ENCODE measurements around the gene COL6A5. TPM values are rescaled to one million over a fixed set of nuclear protein-coding genes. Genes with fewer than 3 reads are reported as not detected.

Gene COL6A5
- total and polyA plus RNA-seq, 9 of the 15 experiments (the other 6 are each of a cell fraction or from before 2014, with no cell fraction given): 1.5 to 9.7 (median 5.6) TPM

DNA sequence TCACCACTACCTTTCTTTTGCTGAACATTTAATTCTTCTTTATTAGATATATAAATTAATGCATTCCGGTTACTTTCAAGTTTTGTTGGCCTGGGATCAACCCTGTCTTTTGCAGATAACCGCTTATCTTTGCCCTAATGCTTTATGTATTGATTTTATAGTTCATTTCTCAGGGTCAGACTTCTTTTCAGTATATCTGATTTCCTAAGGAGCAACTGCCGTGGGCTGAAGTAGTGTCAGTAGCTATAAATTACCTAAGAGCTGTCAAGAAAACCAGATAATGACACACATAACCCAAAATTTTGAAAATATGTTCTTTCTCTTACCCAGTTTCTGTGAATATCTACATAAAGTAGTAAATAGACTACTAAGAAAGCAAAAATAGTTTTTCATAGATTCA, 38.0 kb downstream of the COL6A5 start (continued):
- TF ChIP-seq, protein P1, sequence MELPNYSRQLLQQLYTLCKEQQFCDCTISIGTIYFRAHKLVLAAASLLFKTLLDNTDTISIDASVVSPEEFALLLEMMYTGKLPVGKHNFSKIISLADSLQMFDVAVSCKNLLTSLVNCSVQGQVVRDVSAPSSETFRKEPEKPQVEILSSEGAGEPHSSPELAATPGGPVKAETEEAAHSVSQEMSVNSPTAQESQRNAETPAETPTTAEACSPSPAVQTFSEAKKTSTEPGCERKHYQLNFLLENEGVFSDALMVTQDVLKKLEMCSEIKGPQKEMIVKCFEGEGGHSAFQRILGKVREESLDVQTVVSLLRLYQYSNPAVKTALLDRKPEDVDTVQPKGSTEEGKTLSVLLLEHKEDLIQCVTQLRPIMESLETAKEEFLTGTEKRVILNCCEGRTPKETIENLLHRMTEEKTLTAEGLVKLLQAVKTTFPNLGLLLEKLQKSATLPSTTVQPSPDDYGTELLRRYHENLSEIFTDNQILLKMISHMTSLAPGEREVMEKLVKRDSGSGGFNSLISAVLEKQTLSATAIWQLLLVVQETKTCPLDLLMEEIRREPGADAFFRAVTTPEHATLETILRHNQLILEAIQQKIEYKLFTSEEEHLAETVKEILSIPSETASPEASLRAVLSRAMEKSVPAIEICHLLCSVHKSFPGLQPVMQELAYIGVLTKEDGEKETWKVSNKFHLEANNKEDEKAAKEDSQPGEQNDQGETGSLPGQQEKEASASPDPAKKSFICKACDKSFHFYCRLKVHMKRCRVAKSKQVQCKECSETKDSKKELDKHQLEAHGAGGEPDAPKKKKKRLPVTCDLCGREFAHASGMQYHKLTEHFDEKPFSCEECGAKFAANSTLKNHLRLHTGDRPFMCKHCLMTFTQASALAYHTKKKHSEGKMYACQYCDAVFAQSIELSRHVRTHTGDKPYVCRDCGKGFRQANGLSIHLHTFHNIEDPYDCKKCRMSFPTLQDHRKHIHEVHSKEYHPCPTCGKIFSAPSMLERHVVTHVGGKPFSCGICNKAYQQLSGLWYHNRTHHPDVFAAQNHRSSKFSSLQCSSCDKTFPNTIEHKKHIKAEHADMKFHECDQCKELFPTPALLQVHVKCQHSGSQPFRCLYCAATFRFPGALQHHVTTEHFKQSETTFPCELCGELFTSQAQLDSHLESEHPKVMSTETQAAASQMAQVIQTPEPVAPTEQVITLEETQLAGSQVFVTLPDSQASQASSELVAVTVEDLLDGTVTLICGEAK (IDR thresholded peaks at IDR 0.05): no peak
- TF ChIP-seq, protein P1 (CRISPR knock-in tag; IDR thresholded peaks at IDR 0.05): no peak
- no peak for TF ChIP-seq HNRNPL (IDR thresholded peaks at IDR 0.05; ENCODE audit: low read depth, low read length)
- no peak for TF ChIP-seq FOSL1 (tag; conservative IDR thresholded peaks at IDR 0.05)
- TF ChIP-seq, protein P2, sequence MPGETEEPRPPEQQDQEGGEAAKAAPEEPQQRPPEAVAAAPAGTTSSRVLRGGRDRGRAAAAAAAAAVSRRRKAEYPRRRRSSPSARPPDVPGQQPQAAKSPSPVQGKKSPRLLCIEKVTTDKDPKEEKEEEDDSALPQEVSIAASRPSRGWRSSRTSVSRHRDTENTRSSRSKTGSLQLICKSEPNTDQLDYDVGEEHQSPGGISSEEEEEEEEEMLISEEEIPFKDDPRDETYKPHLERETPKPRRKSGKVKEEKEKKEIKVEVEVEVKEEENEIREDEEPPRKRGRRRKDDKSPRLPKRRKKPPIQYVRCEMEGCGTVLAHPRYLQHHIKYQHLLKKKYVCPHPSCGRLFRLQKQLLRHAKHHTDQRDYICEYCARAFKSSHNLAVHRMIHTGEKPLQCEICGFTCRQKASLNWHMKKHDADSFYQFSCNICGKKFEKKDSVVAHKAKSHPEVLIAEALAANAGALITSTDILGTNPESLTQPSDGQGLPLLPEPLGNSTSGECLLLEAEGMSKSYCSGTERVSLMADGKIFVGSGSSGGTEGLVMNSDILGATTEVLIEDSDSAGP (CRISPR knock-in tag; IDR thresholded peaks at IDR 0.05): no peak
- TF ChIP-seq, protein P3, sequence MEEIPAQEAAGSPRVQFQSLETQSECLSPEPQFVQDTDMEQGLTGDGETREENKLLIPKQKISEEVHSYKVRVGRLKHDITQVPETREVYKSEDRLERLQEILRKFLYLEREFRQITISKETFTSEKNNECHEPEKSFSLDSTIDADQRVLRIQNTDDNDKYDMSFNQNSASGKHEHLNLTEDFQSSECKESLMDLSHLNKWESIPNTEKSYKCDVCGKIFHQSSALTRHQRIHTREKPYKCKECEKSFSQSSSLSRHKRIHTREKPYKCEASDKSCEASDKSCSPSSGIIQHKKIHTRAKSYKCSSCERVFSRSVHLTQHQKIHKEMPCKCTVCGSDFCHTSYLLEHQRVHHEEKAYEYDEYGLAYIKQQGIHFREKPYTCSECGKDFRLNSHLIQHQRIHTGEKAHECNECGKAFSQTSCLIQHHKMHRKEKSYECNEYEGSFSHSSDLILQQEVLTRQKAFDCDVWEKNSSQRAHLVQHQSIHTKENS (CRISPR knock-in tag; IDR thresholded peaks at IDR 0.05): no peak
- no peak for TF ChIP-seq CBX8 (IDR thresholded peaks at IDR 0.05; ENCODE audit: borderline replicate concordance, extremely low read depth, low read depth, low read length, poor library complexity, severe bottlenecking)
- no peak for TF ChIP-seq PCBP2 (IDR thresholded peaks at IDR 0.05; ENCODE audit: low read depth, low read length, poor library complexity, severe bottlenecking)
- TF ChIP-seq, protein P4, sequence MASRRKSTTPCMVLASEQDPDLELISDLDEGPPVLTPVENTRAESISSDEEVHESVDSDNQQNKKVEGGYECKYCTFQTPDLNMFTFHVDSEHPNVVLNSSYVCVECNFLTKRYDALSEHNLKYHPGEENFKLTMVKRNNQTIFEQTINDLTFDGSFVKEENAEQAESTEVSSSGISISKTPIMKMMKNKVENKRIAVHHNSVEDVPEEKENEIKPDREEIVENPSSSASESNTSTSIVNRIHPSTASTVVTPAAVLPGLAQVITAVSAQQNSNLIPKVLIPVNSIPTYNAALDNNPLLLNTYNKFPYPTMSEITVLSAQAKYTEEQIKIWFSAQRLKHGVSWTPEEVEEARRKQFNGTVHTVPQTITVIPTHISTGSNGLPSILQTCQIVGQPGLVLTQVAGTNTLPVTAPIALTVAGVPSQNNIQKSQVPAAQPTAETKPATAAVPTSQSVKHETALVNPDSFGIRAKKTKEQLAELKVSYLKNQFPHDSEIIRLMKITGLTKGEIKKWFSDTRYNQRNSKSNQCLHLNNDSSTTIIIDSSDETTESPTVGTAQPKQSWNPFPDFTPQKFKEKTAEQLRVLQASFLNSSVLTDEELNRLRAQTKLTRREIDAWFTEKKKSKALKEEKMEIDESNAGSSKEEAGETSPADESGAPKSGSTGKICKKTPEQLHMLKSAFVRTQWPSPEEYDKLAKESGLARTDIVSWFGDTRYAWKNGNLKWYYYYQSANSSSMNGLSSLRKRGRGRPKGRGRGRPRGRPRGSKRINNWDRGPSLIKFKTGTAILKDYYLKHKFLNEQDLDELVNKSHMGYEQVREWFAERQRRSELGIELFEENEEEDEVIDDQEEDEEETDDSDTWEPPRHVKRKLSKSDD (conservative IDR thresholded peaks at IDR 0.05; ENCODE audit: low read length): no peak
- TF ChIP-seq NFYB (IDR thresholded peaks at IDR 0.05; ENCODE audit: extremely low read depth, insufficient read length): no peak
- no peak for TF ChIP-seq NR1H2 (CRISPR knock-in tag; IDR thresholded peaks at IDR 0.05)

All from K562 (cell line).